Measurements from ENCODE around the gene SNIP1.
"Not testable (repeated sequence)": the region's sequence is repeated elsewhere in the genome, so short reads cannot be mapped to it uniquely, and the experiment has no call there.

SNIP1 gene

GRCh38 chr1:37561133-37562132, 7.3 kb upstream of the SNIP1 start:
- H3K9me3 ChIP-seq (ENCODE audit: low read depth, low read length), result no peaks in the 10 kb centered on the region
- no peak overlapping the region for H3K27ac ChIP-seq
- H3K4me3 ChIP-seq, result no peak overlapping the region
- TF ChIP-seq EZH2 (IDR thresholded peaks at IDR 0.05), result no peak
- TF ChIP-seq FOXP2 (optimal IDR thresholded peaks at IDR 0.05; ENCODE audit: control extremely low read depth, extremely low read length, insufficient read depth), result no peak
- no peak; the same call in 1 of the 2 replicates for TF ChIP-seq POLR2AphosphoS5 (IDR thresholded peaks at IDR 0.05; ENCODE audit: borderline replicate concordance, low read depth, low read length)
- no peak for DNase-seq (ENCODE audit: low read depth, low spot score)
- H3K9ac ChIP-seq (ENCODE audit: insufficient read length), result no peak overlapping the region
- H3K36me3 ChIP-seq (ENCODE audit: insufficient read depth, low read length), result peaks cover 19% of the 10 kb centered on the region

GRCh38 chr1:37560401-37561132, 6.5 kb upstream of the SNIP1 start:
- TF ChIP-seq POLR2AphosphoS5 (IDR thresholded peaks at IDR 0.05; ENCODE audit: borderline replicate concordance, low read depth, low read length) (no peak), FOXP2 (optimal IDR thresholded peaks at IDR 0.05; ENCODE audit: control extremely low read depth, extremely low read length, insufficient read depth) (no peak), EZH2 (IDR thresholded peaks at IDR 0.05) (no peak)
- Histone ChIP-seq H3K9me3 (ENCODE audit: low read depth, low read length) (no peaks in the 10 kb centered on the region), H3K9ac (ENCODE audit: insufficient read length) (no peak overlapping the region), H3K27ac (no peak overlapping the region), H3K4me3 (no peak overlapping the region), H3K36me3 (ENCODE audit: insufficient read depth, low read length) (peaks cover 11% of the 10 kb centered on the region)
- DNase-seq (ENCODE audit: low read depth, low spot score), result no peak

- not testable (repeated sequence) for H3K4me3 ChIP-seq; H3K27ac ChIP-seq; H3K9ac ChIP-seq (ENCODE audit: insufficient read length); H3K9me3 ChIP-seq (ENCODE audit: low read depth, low read length); DNase-seq (ENCODE audit: low read depth, low spot score); H3K36me3 ChIP-seq (ENCODE audit: insufficient read depth, low read length)
Measured at GRCh38 chr1:37559957-37560379, 5.9 kb upstream of the SNIP1 start.

- H3K9me3 ChIP-seq (ENCODE audit: low read depth, low read length), result peaks cover 3% of the 10 kb centered on the region; the same call in 1 of the 2 replicates
- no peak for DNase-seq (ENCODE audit: low read depth, low spot score)
- no peak overlapping the region for H3K9ac ChIP-seq (ENCODE audit: insufficient read length)
- TF ChIP-seq FOXP2 (optimal IDR thresholded peaks at IDR 0.05; ENCODE audit: control extremely low read depth, extremely low read length, insufficient read depth), result no peak
- TF ChIP-seq EZH2 (IDR thresholded peaks at IDR 0.05), result no peak
- TF ChIP-seq POLR2AphosphoS5 (IDR thresholded peaks at IDR 0.05; ENCODE audit: borderline replicate concordance, low read depth, low read length), result no peak
- no peak overlapping the region for H3K27ac ChIP-seq
- no peaks in the 10 kb centered on the region for H3K36me3 ChIP-seq (ENCODE audit: insufficient read depth, low read length)
- H3K4me3 ChIP-seq, result no peak overlapping the region
Measured at GRCh38 chr1:37559080-37559479, 5.0 kb upstream of the SNIP1 start.

- H3K27ac ChIP-seq, result no peak overlapping the region
- no peak overlapping the region for H3K9ac ChIP-seq (ENCODE audit: insufficient read length)
- TF ChIP-seq FOXP2 (optimal IDR thresholded peaks at IDR 0.05; ENCODE audit: control extremely low read depth, extremely low read length, insufficient read depth) (no peak), EZH2 (IDR thresholded peaks at IDR 0.05) (no peak), POLR2AphosphoS5 (IDR thresholded peaks at IDR 0.05; ENCODE audit: borderline replicate concordance, low read depth, low read length) (no peak)
- H3K36me3 ChIP-seq (ENCODE audit: insufficient read depth, low read length), result no peaks in the 10 kb centered on the region
- peaks cover 3% of the 10 kb centered on the region; the same call in 1 of the 2 replicates for H3K9me3 ChIP-seq (ENCODE audit: low read depth, low read length)
- no peak overlapping the region for H3K4me3 ChIP-seq
- no peak for DNase-seq (ENCODE audit: low read depth, low spot score)
Measured at GRCh38 chr1:37558411-37558810, 4.3 kb upstream of the SNIP1 start.

GRCh38 chr1:37557402-37557801, 3.3 kb upstream of the SNIP1 start:
- Histone ChIP-seq H3K27ac (no peak overlapping the region), H3K9ac (ENCODE audit: insufficient read length) (no peak overlapping the region), H3K9me3 (ENCODE audit: low read depth, low read length) (peaks cover 3% of the 10 kb centered on the region; the same call in 1 of the 2 replicates), H3K36me3 (ENCODE audit: insufficient read depth, low read length) (peaks cover 2% of the 10 kb centered on the region; the same call in 1 of the 2 replicates), H3K4me3 (no peak overlapping the region)
- no peak for DNase-seq (ENCODE audit: low read depth, low spot score)
- TF ChIP-seq POLR2AphosphoS5 (IDR thresholded peaks at IDR 0.05; ENCODE audit: borderline replicate concordance, low read depth, low read length) (no peak), EZH2 (IDR thresholded peaks at IDR 0.05) (no peak), FOXP2 (optimal IDR thresholded peaks at IDR 0.05; ENCODE audit: control extremely low read depth, extremely low read length, insufficient read depth) (no peak)

GRCh38 chr1:37556712-37557196, 2.7 kb upstream of the SNIP1 start, which contains the start of gene DNALI1:
Gene DNALI1, plus strand, starts transcription at chr1:37556940. Its CDS starts 55 bp downstream, at chr1:37556995.
- Histone ChIP-seq H3K27ac (no peak within 1 kb of the TSS), H3K36me3 (ENCODE audit: insufficient read depth, low read length) (peaks cover 9% of the 10 kb centered on the region)
- DNase-seq (ENCODE audit: low read depth, low spot score), result no peak

GRCh38 chr1:37553598-37553926, 531 bp downstream of the SNIP1 start:
- Histone ChIP-seq H3K4me3 (peak overlapping the region; percentile 96), H3K27ac (0 out of 2 replicates have a peak overlapping the region, but pooled peaks have one; percentile 62), H3K36me3 (ENCODE audit: insufficient read depth, low read length) (peaks cover 19% of the 10 kb centered on the region), H3K9me3 (ENCODE audit: low read depth, low read length) (peaks cover 3% of the 10 kb centered on the region; the same call in 1 of the 2 replicates), H3K9ac (ENCODE audit: insufficient read length) (peak overlapping the region; percentile 97)
- DNase-seq (ENCODE audit: low read depth, low spot score), result no peak
- TF ChIP-seq POLR2AphosphoS5 (IDR thresholded peaks at IDR 0.05; ENCODE audit: borderline replicate concordance, low read depth, low read length) (no peak), FOXP2 (optimal IDR thresholded peaks at IDR 0.05; ENCODE audit: control extremely low read depth, extremely low read length, insufficient read depth) (no peak), EZH2 (IDR thresholded peaks at IDR 0.05) (no peak)

More at GRCh38 chr1:37556712-37557196, 2.7 kb upstream of the SNIP1 start, which contains the start of gene DNALI1:
- peaks cover 3% of the 10 kb centered on the region; the same call in 1 of the 2 replicates for H3K9me3 ChIP-seq (ENCODE audit: low read depth, low read length)
- no peak for TF ChIP-seq EZH2 (IDR thresholded peaks at IDR 0.05)
- H3K4me3 ChIP-seq, result no peak within 1 kb of the TSS
- no peak within 1 kb of the TSS for H3K9ac ChIP-seq (ENCODE audit: insufficient read length)

Data from SK-N-MC (cell line).